ENCODE measurements around the gene S100A13. TPM values are rescaled to one million over a fixed set of nuclear protein-coding genes. Genes with fewer than 3 reads are reported as not detected.
"Not testable (repeated sequence)": the region's sequence is repeated elsewhere in the genome, so short reads cannot be mapped to it uniquely, and the experiment has no call there.

S100A13 gene
- total and polyA plus RNA-seq, 8 donors, result 75.1 to 110 (median 84.6) TPM

- ATAC-seq (peak; percentile 9), DNase-seq (peak in 1 of 4 donors; percentile 71)
- no peaks in the 10 kb centered on the region for H3K27me3 ChIP-seq
- intact Hi-C loops (cut with DNase I), result loop anchor here in 1 of 2 donors (10.0 kb wide), 1 partner anchor 74 kb away; no protein-coding TSS in a partner anchor
- peak overlapping the region; percentile 73 to 89 for H3K27ac ChIP-seq
- peaks cover 0 to 41% of the 10 kb centered on the region in 2 donors for H3K36me3 ChIP-seq
- no peaks in the 10 kb centered on the region for H3K9me3 ChIP-seq
- peaks cover 9 to 37% of the 10 kb centered on the region in 2 donors for H3K4me1 ChIP-seq
- peak overlapping the region; percentile 89 to 91 for H3K4me3 ChIP-seq
- no peak for TF ChIP-seq CTCF (IDR thresholded peaks at IDR 0.05)
These were observed 43.1 kb upstream of the S100A13 start for GRCh38 chr1:153670257-153670858.

GRCh38 chr1:153669606-153670005, 42.3 kb upstream of the S100A13 start:
- intact Hi-C loops (cut with DNase I), result loop anchor here in 1 of 2 donors (10.0 kb wide), 1 partner anchor 75 kb away; no protein-coding TSS in a partner anchor

GRCh38 chr1:153668672-153669071, 41.4 kb upstream of the S100A13 start:
- H3K9me3 ChIP-seq; H3K27ac ChIP-seq; H3K4me3 ChIP-seq; DNase-seq; H3K27me3 ChIP-seq; ATAC-seq; intact Hi-C loops (cut with DNase I): not testable (repeated sequence)
- Histone ChIP-seq H3K36me3 (peaks cover 8 to 58% of the 10 kb centered on the region in 2 donors), H3K4me1 (peaks cover 9 to 37% of the 10 kb centered on the region in 2 donors)

More at GRCh38 chr1:153669606-153670005, 42.3 kb upstream of the S100A13 start:
- no peak for DNase-seq
- no peak for TF ChIP-seq CTCF (IDR thresholded peaks at IDR 0.05)
- H3K9me3 ChIP-seq, result no peaks in the 10 kb centered on the region
- no peak for ATAC-seq
- H3K27me3 ChIP-seq, result no peaks in the 10 kb centered on the region
- H3K4me1 ChIP-seq, result peaks cover 9 to 37% of the 10 kb centered on the region in 2 donors
- H3K36me3 ChIP-seq, result peaks cover 5 to 49% of the 10 kb centered on the region in 2 donors
- H3K27ac ChIP-seq, result no peak overlapping the region
- H3K4me3 ChIP-seq, result peak overlapping the region; percentile 89 to 91

- Histone ChIP-seq H3K9me3 (no peaks in the 10 kb centered on the region), H3K4me3 (no peak overlapping the region), H3K27ac (no peak overlapping the region), H3K36me3 (peaks cover 8 to 70% of the 10 kb centered on the region in 2 donors), H3K27me3 (no peaks in the 10 kb centered on the region), H3K4me1 (peaks cover 9 to 45% of the 10 kb centered on the region in 2 donors)
- ATAC-seq (no peak), DNase-seq (no peak)
- TF ChIP-seq CTCF (IDR thresholded peaks at IDR 0.05), result no peak
- intact Hi-C loops (cut with DNase I), result no loop called here
These were observed 40.1 kb upstream of the S100A13 start for GRCh38 chr1:153667439-153667838.

- peak overlapping the region in 1 of 2 donors; percentile 20 for H3K27ac ChIP-seq
- peaks cover 8 to 79% of the 10 kb centered on the region in 2 donors for H3K36me3 ChIP-seq
- ATAC-seq (no peak), DNase-seq (no peak)
- no peaks in the 10 kb centered on the region for H3K27me3 ChIP-seq
- H3K9me3 ChIP-seq, result no peaks in the 10 kb centered on the region
- H3K4me3 ChIP-seq, result no peak overlapping the region
- intact Hi-C loops (cut with DNase I), result no loop called here
- TF ChIP-seq CTCF (IDR thresholded peaks at IDR 0.05), result no peak
- peaks cover 1 to 29% of the 10 kb centered on the region in 2 donors for H3K4me1 ChIP-seq
These were observed 35.9 kb upstream of the S100A13 start for GRCh38 chr1:153663211-153663610.

All from left lung (tissue), 10 donors.